ENCODE measurements around the gene NUP50.
A peak's percentile ranks its signal among the peaks of the same experiment; 100 is the strongest.

NUP50 gene

DNA sequence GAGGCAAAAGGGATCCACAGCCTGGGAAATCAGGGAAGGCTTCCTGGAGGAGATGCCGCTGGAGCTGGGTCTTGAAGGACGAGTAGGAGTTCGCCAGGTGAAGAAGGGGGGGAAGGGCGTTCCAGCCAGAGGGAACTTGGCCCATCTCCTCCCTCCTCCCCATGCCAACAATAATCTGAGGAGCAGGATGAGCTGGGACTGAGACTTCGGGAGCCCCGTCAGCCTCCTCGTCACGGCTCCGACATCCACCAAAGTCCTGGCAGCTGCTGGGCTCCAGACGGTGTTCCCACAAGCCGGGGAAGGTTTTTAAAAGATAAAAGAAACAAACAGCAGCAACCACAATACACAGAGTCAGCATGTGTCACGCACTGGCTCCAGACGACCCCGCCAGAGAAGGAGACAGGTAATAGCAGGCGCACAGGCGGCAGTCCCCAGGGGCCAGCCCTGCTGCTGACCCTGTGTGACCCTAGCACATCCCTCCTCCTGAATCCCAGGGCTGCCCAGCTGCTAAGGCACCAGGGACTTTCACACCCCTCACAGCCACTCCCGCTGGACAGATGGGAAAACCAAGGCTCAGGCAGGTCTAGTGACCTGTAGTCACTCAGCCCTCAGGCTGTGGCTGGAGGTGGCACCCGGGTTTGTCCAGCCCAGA is 37.3 kb downstream of the NUP50 start:
- Mint-ChIP-seq H3K27me3 (no peaks in the 10 kb centered on the region), H3K4me1 (no peaks in the 10 kb centered on the region), H3K9me3 (no peaks in the 10 kb centered on the region), H3K27ac (ENCODE audit: low read depth) (no peak overlapping the region), H3K4me3 (no peak overlapping the region), H3K36me3 (ENCODE audit: insufficient read depth) (peaks cover 9% of the 10 kb centered on the region)
- ATAC-seq (replicated peaks; ENCODE audit: extremely low read depth, poor library complexity, severe bottlenecking) (no peak), DNase-seq (ENCODE audit: low spot score in 2 of 2) (no peak)

DNA sequence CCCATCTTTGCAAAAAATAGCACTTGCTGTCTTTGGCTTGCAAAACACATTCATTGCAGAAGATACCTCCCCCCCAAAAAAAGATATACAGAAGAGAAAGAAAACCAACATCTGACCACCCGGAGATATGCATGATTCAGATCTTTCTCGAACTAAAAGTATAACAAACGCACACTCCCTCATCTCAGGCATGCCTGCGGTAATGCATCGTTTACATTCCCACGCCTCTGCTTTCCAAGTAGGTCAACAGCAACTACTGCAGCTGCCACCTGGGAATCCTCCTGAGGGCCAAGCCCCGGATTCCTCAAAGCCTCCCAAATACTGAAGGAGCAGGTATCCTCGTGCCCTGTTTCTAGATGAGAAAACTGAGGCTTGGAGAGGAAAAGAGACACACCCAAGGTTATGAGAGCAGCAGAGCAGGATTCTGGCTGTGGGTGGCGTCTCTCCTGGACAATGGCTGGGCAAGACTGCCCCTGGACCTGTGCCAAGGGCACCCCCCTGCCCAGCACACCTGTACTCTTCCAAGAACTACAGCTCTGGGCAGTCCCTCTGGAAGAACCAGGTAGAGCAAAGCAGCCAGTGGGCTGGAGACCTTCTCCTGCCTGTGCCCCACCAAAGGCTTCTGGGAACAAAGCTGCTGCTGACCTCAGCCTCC is 38.1 kb downstream of the NUP50 start:
- no peak overlapping the region for H3K4me3 Mint-ChIP-seq
- no peak for DNase-seq (ENCODE audit: low spot score in 2 of 2)
- H3K9me3 Mint-ChIP-seq, result no peaks in the 10 kb centered on the region
- H3K36me3 Mint-ChIP-seq (ENCODE audit: insufficient read depth), result peaks cover 9% of the 10 kb centered on the region
- no peaks in the 10 kb centered on the region for H3K27me3 Mint-ChIP-seq
- H3K27ac Mint-ChIP-seq (ENCODE audit: low read depth), result no peak overlapping the region
- H3K4me1 Mint-ChIP-seq, result no peaks in the 10 kb centered on the region
- no peak for ATAC-seq (replicated peaks; ENCODE audit: extremely low read depth, poor library complexity, severe bottlenecking)

GRCh38 chr22:45202333-45203149 is 38.8 kb downstream of the NUP50 start:
- Mint-ChIP-seq H3K36me3 (ENCODE audit: insufficient read depth) (peaks cover 9% of the 10 kb centered on the region), H3K27me3 (no peaks in the 10 kb centered on the region), H3K9me3 (no peaks in the 10 kb centered on the region), H3K27ac (ENCODE audit: low read depth) (no peak overlapping the region), H3K4me3 (no peak overlapping the region), H3K4me1 (no peaks in the 10 kb centered on the region)
- ATAC-seq (replicated peaks; ENCODE audit: extremely low read depth, poor library complexity, severe bottlenecking), result no peak
- no peak for DNase-seq (ENCODE audit: low spot score in 2 of 2)

- Mint-ChIP-seq H3K27ac (ENCODE audit: low read depth) (no peak overlapping the region), H3K36me3 (ENCODE audit: insufficient read depth) (peaks cover 8% of the 10 kb centered on the region), H3K27me3 (no peaks in the 10 kb centered on the region), H3K9me3 (no peaks in the 10 kb centered on the region), H3K4me1 (peaks cover 4% of the 10 kb centered on the region), H3K4me3 (no peak overlapping the region)
- ATAC-seq (replicated peaks; ENCODE audit: extremely low read depth, poor library complexity, severe bottlenecking) (no peak), DNase-seq (ENCODE audit: low spot score in 2 of 2) (no peak)
Observed at GRCh38 chr22:45203150-45203951, 39.6 kb downstream of the NUP50 start.

DNA sequence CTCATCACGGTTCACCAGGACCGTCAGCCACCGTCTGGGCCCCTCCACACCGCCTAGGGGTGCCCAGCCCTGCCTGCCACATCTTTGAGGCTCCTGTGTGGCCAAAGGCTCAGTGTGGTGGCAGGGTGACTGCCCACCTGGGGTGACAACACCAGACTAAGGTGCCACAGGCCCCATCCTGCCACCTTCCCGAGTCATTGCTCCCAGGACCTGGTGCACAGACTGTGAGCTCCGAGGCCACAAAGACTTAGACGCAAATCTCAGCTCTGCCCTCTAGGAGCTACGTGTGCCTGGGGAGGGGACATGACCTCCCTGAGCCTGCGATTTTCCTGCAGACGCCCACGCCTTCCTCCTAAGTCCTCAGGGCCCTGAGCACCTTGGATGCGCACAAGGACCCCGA is 40.5 kb downstream of the NUP50 start:
- Mint-ChIP-seq H3K27me3 (no peaks in the 10 kb centered on the region), H3K27ac (ENCODE audit: low read depth) (no peak overlapping the region), H3K4me1 (peaks cover 5% of the 10 kb centered on the region), H3K9me3 (no peaks in the 10 kb centered on the region), H3K36me3 (ENCODE audit: insufficient read depth) (peaks cover 9% of the 10 kb centered on the region), H3K4me3 (no peak overlapping the region)
- ATAC-seq (replicated peaks; ENCODE audit: extremely low read depth, poor library complexity, severe bottlenecking) (no peak), DNase-seq (ENCODE audit: low spot score in 2 of 2) (no peak)

- DNase-seq (ENCODE audit: low spot score in 2 of 2), result no peak
- Mint-ChIP-seq H3K4me3 (no peak overlapping the region), H3K36me3 (ENCODE audit: insufficient read depth) (peaks cover 8% of the 10 kb centered on the region), H3K27ac (ENCODE audit: low read depth) (peak overlapping the region; percentile 19), H3K9me3 (no peaks in the 10 kb centered on the region), H3K27me3 (no peaks in the 10 kb centered on the region), H3K4me1 (peaks cover 10% of the 10 kb centered on the region)
- no peak for ATAC-seq (replicated peaks; ENCODE audit: extremely low read depth, poor library complexity, severe bottlenecking)
Observed at GRCh38 chr22:45204819-45205218, 41.1 kb downstream of the NUP50 start.

GRCh38 chr22:45205276-45205925 is 41.7 kb downstream of the NUP50 start:
- Mint-ChIP-seq H3K27ac (ENCODE audit: low read depth) (peak overlapping the region; percentile 19), H3K4me3 (no peak overlapping the region), H3K27me3 (no peaks in the 10 kb centered on the region), H3K4me1 (peaks cover 13% of the 10 kb centered on the region), H3K36me3 (ENCODE audit: insufficient read depth) (peaks cover 8% of the 10 kb centered on the region), H3K9me3 (no peaks in the 10 kb centered on the region)
- no peak for ATAC-seq (replicated peaks; ENCODE audit: extremely low read depth, poor library complexity, severe bottlenecking)
- DNase-seq (ENCODE audit: low spot score in 2 of 2), result no peak

DNA sequence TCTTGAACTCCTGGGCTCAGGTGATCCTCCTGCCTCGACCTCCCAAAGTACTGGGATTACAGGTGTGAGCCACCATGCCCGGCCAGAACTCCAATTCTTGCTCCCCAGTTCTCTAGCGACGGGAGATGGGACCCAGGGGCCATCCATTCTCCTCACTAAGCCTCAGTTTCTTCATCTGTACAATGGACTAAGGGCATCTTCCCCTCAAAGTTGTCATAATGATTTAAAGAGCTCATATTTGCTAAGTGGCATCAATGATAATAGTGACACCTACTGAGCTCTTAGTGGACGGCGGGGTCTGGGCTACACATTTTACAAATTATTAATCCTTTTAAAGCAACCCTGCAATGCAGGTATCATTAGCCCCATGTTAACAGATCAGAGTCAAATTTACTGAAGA is 42.5 kb downstream of the NUP50 start:
- Mint-ChIP-seq H3K27ac (ENCODE audit: low read depth) (no peak overlapping the region), H3K4me1 (peaks cover 13% of the 10 kb centered on the region), H3K9me3 (no peaks in the 10 kb centered on the region), H3K36me3 (ENCODE audit: insufficient read depth) (peaks cover 8% of the 10 kb centered on the region), H3K27me3 (no peaks in the 10 kb centered on the region), H3K4me3 (no peak overlapping the region)
- no peak for ATAC-seq (replicated peaks; ENCODE audit: extremely low read depth, poor library complexity, severe bottlenecking)
- DNase-seq (ENCODE audit: low spot score in 2 of 2), result no peak

DNA sequence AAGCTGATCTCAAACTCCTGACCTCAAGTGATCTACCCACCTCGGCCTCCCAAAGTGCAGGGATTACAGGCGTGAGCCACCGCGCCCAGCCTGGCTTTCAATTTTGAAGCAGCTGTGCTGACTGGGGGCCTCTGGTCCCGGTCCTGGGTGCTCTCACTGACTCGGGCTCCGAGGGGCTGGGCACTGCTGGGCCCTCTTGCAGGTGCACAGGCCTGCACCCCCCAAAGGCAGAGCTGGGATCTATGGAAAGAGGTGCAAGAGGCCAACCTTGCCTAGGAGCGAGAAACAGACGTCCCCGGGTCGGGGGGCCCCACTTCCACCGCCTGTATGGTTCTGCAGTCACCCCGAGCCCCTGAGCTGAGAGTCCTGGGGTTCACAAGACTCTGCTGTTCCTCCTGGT is 43.8 kb downstream of the NUP50 start:
- Mint-ChIP-seq H3K27ac (ENCODE audit: low read depth) (no peak overlapping the region), H3K36me3 (ENCODE audit: insufficient read depth) (peaks cover 7% of the 10 kb centered on the region), H3K4me3 (no peak overlapping the region), H3K27me3 (no peaks in the 10 kb centered on the region), H3K9me3 (no peaks in the 10 kb centered on the region), H3K4me1 (peaks cover 13% of the 10 kb centered on the region)
- DNase-seq (ENCODE audit: low spot score in 2 of 2) (no peak), ATAC-seq (replicated peaks; ENCODE audit: extremely low read depth, poor library complexity, severe bottlenecking) (no peak)

GRCh38 chr22:45207981-45208664 is 44.4 kb downstream of the NUP50 start:
- Mint-ChIP-seq H3K27me3 (no peaks in the 10 kb centered on the region), H3K4me3 (no peak overlapping the region), H3K36me3 (ENCODE audit: insufficient read depth) (peaks cover 5% of the 10 kb centered on the region), H3K27ac (ENCODE audit: low read depth) (peak overlapping the region; percentile 72), H3K4me1 (peaks cover 14% of the 10 kb centered on the region), H3K9me3 (no peaks in the 10 kb centered on the region)
- DNase-seq (ENCODE audit: low spot score in 2 of 2) (no peak), ATAC-seq (replicated peaks; ENCODE audit: extremely low read depth, poor library complexity, severe bottlenecking) (no peak)

- ATAC-seq (replicated peaks; ENCODE audit: extremely low read depth, poor library complexity, severe bottlenecking), result no peak
- peaks cover 3% of the 10 kb centered on the region for H3K36me3 Mint-ChIP-seq (ENCODE audit: insufficient read depth)
Observed at GRCh38 chr22:45208696-45208992, 44.9 kb downstream of the NUP50 start.

More at GRCh38 chr22:45208696-45208992, 44.9 kb downstream of the NUP50 start:
- peak overlapping the region; percentile 72 for H3K27ac Mint-ChIP-seq (ENCODE audit: low read depth)
- no peaks in the 10 kb centered on the region for H3K9me3 Mint-ChIP-seq
- peaks cover 17% of the 10 kb centered on the region for H3K4me1 Mint-ChIP-seq
- H3K27me3 Mint-ChIP-seq, result no peaks in the 10 kb centered on the region
- DNase-seq (ENCODE audit: low spot score in 2 of 2), result no peak
- no peak overlapping the region for H3K4me3 Mint-ChIP-seq

Data from central memory CD8-positive, alpha-beta T cell (primary cell).